Left ventricle myocardium inferior (tissue), 1 donor: Measurements from ENCODE around the gene LGALS4. TPM values are rescaled to one million over a fixed set of nuclear protein-coding genes. Genes with fewer than 3 reads are reported as not detected.
"Not testable (repeated sequence)": the region's sequence is repeated elsewhere in the genome, so short reads cannot be mapped to it uniquely, and the experiment has no call there.

Source experiments
- DNase-seq: peaks from one replicate; pipeline ENCODE4 v3.0.0-alpha.2; 2020
- H3K27ac ChIP-seq: fragments of 200-600 bp; replicated peaks from 2 replicates; pipeline ENCODE4 v1.8.0; 2021
- H3K27me3 ChIP-seq: fragments of 200-600 bp; 2 replicates; pipeline ENCODE4 v1.8.0; 2021; ENCODE audit warnings: low read depth
- H3K36me3 ChIP-seq: fragments of 200-600 bp; 2 replicates; pipeline ENCODE4 v1.8.0; 2021
- H3K4me1 ChIP-seq: fragments of 200-600 bp; 2 replicates; pipeline ENCODE4 v1.8.0; 2021
- H3K4me3 ChIP-seq: fragments of 200-600 bp; 2 replicates; pipeline ENCODE4 v1.8.0; 2021; ENCODE audit warnings: mild to moderate bottlenecking, moderate library complexity
- H3K9me3 ChIP-seq: fragments of 200-600 bp; replicated peaks from 2 replicates; pipeline ENCODE4 v1.8.0; 2021
- CTCF ChIP-seq: fragments of 200-600 bp; IDR thresholded peaks from 2 replicates; pipeline ENCODE4 v1.8.0; 2021; ENCODE audit warnings: antibody characterized with exemption, mild to moderate bottlenecking, borderline replicate concordance
- intact Hi-C: fragments of 100-400 bp; cut with micrococcal nuclease; formaldehyde crosslinking; loops from one replicate; pipeline ENCODE4 v1.11.0; 2022
- total RNA-seq: library from RNA; stranded (reverse); fragmentation: NEBNext Ultra II Directional; extraction: Animal tissue kit (Norgen Biotek cat#: 25700); gene quantifications from one replicate; pipeline ENCODE4 v1.2.1, GENCODE V29; 2021
- donor health status: DM: no; HTN: yes; CAD: no; lungs with severe emphysema.

LGALS4 gene
- total RNA-seq, 1 donor from 2014 or later = 0.82 TPM

- Histone ChIP-seq H3K27ac (no peak overlapping the region), H3K9me3 (no peaks in the 10 kb centered on the region), H3K4me1 (no peaks in the 10 kb centered on the region), H3K36me3 (peaks cover 38% of the 10 kb centered on the region), H3K27me3 (no peaks in the 10 kb centered on the region), H3K4me3 (no peak overlapping the region)
- DNase-seq = no peak
- TF ChIP-seq CTCF = no peak
- intact Hi-C loops = no loop called here
These were observed 578 bp upstream of the LGALS4 start for GRCh38 chr19:38813323-38813722.

GRCh38 chr19:38812009-38812840 lies 520 bp downstream of the LGALS4 start:
- Histone ChIP-seq H3K27me3 (no peaks in the 10 kb centered on the region), H3K27ac (no peak overlapping the region), H3K9me3 (no peaks in the 10 kb centered on the region), H3K4me3 (no peak overlapping the region), H3K4me1 (no peaks in the 10 kb centered on the region), H3K36me3 (peaks cover 27% of the 10 kb centered on the region)
- intact Hi-C loops = no loop called here
- no peak for TF ChIP-seq CTCF
- no peak for DNase-seq

- peaks cover 2% of the 10 kb centered on the region for H3K36me3 ChIP-seq
- intact Hi-C loops = no loop called here
- no peaks in the 10 kb centered on the region for H3K9me3 ChIP-seq
- no peak for TF ChIP-seq CTCF
- DNase-seq = no peak
- peaks cover 9% of the 10 kb centered on the region for H3K4me1 ChIP-seq
- no peak overlapping the region for H3K4me3 ChIP-seq
- H3K27ac ChIP-seq = no peak overlapping the region
- H3K27me3 ChIP-seq = no peaks in the 10 kb centered on the region
These were observed 3.0 kb downstream of the LGALS4 start for GRCh38 chr19:38809592-38810252.

- Histone ChIP-seq H3K27me3 (no peaks in the 10 kb centered on the region), H3K4me1 (peaks cover 10% of the 10 kb centered on the region)
These were observed 4.0 kb downstream of the LGALS4 start for GRCh38 chr19:38808741-38809140.

GRCh38 chr19:38807374-38808098 lies 5.2 kb downstream of the LGALS4 start:
- H3K4me3 ChIP-seq, DNase-seq, H3K9me3 ChIP-seq, H3K36me3 ChIP-seq, intact Hi-C loops, H3K27me3 ChIP-seq, H3K27ac ChIP-seq: not testable (repeated sequence)
- H3K4me1 ChIP-seq = peaks cover 10% of the 10 kb centered on the region

More at GRCh38 chr19:38808741-38809140, 4.0 kb downstream of the LGALS4 start:
- H3K9me3 ChIP-seq = no peaks in the 10 kb centered on the region
- intact Hi-C loops = no loop called here
- H3K27ac ChIP-seq = no peak overlapping the region
- H3K4me3 ChIP-seq = no peak overlapping the region
- DNase-seq = no peak
- TF ChIP-seq CTCF = no peak
- no peaks in the 10 kb centered on the region for H3K36me3 ChIP-seq
